ENCODE measurements around the gene CYP2W1.

The CYP2W1 gene

DNA sequence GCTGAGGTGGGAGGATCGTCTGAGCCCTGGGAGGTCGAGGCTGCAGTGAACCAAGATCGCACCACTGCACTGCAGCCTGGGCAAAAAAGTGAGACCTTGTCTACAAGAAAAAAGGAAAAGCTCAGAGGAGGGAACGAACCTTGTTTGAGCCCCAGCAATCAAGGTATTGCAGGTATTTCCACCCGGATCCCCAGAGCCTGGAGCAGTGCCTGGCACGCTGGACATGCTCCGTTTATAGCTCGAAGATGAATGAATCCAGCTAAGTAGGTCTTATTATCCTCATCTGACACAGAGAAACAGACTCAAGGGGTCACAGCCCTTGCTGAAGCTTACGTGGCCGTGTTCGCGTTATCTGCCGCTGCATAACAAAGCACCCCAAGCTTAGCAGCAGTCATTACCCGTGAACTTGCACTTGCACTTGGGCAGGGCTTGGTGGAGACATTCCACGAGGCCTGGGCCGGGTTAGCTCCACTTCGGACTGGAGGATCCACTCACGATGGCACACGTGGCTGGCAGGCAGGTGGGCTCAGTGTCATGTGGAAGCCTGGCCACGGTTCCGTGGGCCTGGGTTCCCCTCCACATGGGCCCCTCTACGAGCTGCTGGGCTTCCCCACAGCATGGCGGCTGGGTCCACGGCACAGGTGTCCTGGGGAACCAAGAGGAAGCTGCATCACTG lies 4.4 kb upstream of the CYP2W1 start:
- in situ Hi-C loops (cut with HindIII; ENCODE audit: low sequenced_read_pairs): loop anchor here (25.0 kb wide), 1 partner anchor 184 kb away; the partner anchor contains the start of gene ZFAND2A
- no peak for DNase-seq (ENCODE audit: low read depth)
- no peak overlapping the region for H3K4me3 ChIP-seq (ENCODE audit: low read depth, low read length)
- TF ChIP-seq, protein P1, sequence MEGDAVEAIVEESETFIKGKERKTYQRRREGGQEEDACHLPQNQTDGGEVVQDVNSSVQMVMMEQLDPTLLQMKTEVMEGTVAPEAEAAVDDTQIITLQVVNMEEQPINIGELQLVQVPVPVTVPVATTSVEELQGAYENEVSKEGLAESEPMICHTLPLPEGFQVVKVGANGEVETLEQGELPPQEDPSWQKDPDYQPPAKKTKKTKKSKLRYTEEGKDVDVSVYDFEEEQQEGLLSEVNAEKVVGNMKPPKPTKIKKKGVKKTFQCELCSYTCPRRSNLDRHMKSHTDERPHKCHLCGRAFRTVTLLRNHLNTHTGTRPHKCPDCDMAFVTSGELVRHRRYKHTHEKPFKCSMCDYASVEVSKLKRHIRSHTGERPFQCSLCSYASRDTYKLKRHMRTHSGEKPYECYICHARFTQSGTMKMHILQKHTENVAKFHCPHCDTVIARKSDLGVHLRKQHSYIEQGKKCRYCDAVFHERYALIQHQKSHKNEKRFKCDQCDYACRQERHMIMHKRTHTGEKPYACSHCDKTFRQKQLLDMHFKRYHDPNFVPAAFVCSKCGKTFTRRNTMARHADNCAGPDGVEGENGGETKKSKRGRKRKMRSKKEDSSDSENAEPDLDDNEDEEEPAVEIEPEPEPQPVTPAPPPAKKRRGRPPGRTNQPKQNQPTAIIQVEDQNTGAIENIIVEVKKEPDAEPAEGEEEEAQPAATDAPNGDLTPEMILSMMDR (IDR thresholded peaks at IDR 0.05; ENCODE audit: low read depth, low read length, missing control alignments): no peak

DNA sequence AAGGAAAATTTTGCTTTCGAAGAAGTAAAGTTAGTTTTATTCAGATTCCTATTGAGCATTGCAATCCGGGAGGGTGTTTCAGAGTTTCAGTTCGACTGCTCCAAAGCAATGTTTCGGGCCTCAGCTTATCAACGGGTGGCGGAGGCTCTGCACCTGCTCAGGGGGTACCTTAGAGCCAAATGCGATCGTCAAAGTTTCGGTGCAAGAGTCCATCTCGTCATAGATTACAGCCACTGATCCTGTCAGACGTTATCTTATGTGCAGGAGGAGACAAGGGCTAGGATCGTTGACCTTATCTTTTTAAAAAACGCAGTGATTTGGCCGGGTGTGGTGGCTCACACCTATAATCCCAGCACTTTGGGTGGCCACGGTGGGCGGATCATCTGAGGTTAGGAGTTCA lies 3.8 kb upstream of the CYP2W1 start:
- TF ChIP-seq, protein P1 (IDR thresholded peaks at IDR 0.05; ENCODE audit: low read depth, low read length, missing control alignments): no peak
- DNase-seq (ENCODE audit: low read depth): no peak
- H3K4me3 ChIP-seq (ENCODE audit: low read depth, low read length): no peak overlapping the region
- in situ Hi-C loops (cut with HindIII; ENCODE audit: low sequenced_read_pairs): loop anchor here (25.0 kb wide), 1 partner anchor 183 kb away; the partner anchor contains the start of gene ZFAND2A

DNA sequence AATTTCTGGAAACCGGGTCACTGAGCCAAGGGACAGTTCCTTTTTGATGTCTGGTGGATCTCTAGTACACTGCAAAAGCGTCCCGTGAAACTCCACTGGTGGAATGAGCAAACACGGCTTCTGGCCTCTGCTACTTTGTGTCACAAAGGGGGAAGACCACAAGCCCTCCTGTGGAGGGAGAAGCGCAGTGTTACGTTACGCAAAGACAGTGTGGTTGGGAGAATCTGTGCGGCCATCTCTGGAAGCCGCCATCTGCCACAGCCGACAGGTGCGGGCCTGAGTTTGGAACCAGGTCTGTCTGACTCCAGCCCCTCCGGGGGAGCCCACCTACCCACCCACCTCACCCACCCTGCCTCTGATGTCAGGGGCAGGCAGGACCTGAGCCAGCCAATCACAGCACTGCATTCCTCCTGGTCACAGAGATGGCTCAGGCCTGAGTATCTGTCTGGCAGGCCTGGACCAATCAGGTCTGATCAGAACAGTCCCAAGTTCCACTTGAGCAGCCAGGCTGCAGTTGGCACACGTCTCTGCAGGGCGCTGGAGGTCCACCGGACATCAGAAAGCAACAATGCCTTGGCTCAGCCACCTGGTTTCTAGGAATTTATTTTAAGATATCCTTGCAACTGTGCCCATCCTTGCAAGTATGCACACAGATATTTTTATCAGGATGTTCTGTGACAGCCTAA lies 3.0 kb upstream of the CYP2W1 start:
- H3K4me3 ChIP-seq (ENCODE audit: low read depth, low read length): no peak overlapping the region
- TF ChIP-seq, protein P1 (IDR thresholded peaks at IDR 0.05; ENCODE audit: low read depth, low read length, missing control alignments): no peak
- in situ Hi-C loops (cut with HindIII; ENCODE audit: low sequenced_read_pairs): loop anchor here (25.0 kb wide), 1 partner anchor 182 kb away; the partner anchor contains the start of gene ZFAND2A
- DNase-seq (ENCODE audit: low read depth): no peak

DNA sequence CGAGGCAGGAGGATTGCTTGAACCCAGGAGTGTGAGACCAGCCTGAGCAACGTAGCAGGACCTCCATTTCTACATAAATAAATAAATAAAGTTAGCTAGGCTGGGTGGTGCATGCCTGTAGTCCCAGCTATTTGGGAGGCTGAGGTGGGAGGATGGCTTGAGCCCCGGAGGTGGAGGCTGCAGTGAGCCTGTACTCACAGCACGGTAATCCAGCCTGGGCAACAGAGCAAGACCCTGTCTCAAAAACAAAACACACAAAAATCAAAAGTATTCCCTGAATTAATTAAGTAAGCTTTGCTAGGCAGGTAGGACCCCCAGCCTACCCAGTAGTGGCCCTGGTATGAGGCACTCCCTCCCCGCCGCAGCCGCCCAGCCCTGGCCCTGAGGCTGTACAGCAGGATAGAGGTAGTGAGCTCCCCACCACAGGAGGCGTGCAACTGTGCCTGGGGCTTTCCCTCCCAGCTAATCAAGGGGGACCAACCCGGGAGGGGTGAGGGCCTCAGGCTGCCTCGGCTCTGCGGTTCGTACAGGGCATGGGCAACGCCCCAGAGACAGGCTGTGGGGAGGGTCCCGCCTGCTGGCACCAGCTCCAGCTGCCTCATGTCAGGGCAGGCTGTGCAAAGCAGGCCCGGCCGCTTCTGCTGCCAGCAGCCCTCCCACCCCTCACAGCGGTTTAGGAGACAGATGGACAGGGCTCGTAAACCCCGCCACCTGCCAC lies 1.0 kb upstream of the CYP2W1 start:
- H3K4me3 ChIP-seq (ENCODE audit: low read depth, low read length): no peak overlapping the region
- no peak for DNase-seq (ENCODE audit: low read depth)
- in situ Hi-C loops (cut with HindIII; ENCODE audit: low sequenced_read_pairs): loop anchor here (25.0 kb wide), 1 partner anchor 180 kb away; the partner anchor contains the start of gene ZFAND2A
- TF ChIP-seq, protein P1 (IDR thresholded peaks at IDR 0.05; ENCODE audit: low read depth, low read length, missing control alignments): no peak

DNA sequence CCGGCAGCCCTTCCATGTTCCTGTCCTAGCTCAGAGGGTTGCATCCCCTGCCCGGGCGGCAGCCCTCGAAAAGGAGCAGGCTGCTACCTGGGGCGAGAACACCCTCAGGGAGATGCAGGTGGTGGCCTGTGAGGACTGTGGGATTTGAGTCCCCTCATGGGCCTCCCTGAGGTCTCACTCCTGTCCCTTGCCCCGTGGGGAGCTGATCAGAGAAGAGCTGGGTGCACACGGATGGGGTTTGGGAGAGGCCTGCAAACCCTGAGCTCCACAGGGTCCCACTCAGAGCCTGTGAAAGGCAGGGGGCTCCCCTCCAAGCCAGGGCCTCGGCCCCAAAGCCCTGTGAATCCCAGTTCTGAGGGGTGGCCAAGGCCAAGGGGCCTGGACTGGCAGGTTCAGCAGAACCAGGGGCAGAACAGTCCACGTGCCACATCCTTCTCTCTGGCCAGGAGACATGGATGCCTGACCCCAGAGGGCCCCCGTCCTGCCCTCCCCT lies 424 bp upstream of the CYP2W1 start:
- TF ChIP-seq, protein P1 (IDR thresholded peaks at IDR 0.05; ENCODE audit: low read depth, low read length, missing control alignments): no peak
- no peak for DNase-seq (ENCODE audit: low read depth)
- in situ Hi-C loops (cut with HindIII; ENCODE audit: low sequenced_read_pairs): loop anchor here (25.0 kb wide), 1 partner anchor 180 kb away; the partner anchor contains the start of gene ZFAND2A
- no peak overlapping the region for H3K4me3 ChIP-seq (ENCODE audit: low read depth, low read length)

DNA sequence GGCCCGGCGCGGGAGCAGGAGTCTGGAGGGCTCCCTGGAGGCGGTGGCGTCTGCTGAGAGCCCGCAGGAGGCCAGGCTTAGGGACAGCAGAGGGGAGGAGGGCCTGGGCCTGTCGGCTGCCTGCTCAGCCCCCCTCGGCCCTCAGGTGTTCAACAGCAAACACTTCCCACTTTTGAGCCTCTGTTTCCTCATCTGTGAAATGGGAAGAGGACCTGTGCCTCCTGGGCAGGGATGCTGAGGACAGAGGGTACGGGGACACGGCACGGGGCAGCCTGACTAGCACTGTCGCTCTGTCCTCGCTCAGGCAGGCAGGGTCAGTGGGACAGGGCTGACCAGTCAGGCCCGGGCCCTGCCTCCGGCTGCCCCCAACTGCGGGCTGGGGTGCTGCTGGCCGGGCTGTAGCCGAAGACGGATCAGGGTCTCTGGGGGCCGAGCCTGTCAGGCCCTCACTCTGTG lies 663 bp downstream of the CYP2W1 start:
- in situ Hi-C loops (cut with HindIII; ENCODE audit: low sequenced_read_pairs): loop anchor here (25.0 kb wide), 1 partner anchor 179 kb away; the partner anchor contains the start of gene ZFAND2A

More for the DNA sequence above, 663 bp downstream of the CYP2W1 start:
- DNase-seq (ENCODE audit: low read depth): no peak
- H3K4me3 ChIP-seq (ENCODE audit: low read depth, low read length): no peak overlapping the region
- TF ChIP-seq, protein P1 (IDR thresholded peaks at IDR 0.05; ENCODE audit: low read depth, low read length, missing control alignments): no peak

Measured in astrocyte of the cerebellum (primary cell).